HEK293 (cell line): ENCODE results near the gene TST.

ENCODE experiments used
- CTCF ChIA-PET: fragments of 350-600 bp; formaldehyde crosslinking; extraction: SDS; loops from one replicate; lab custom pipeline; 2021; ENCODE audit warnings: antibody characterized with exemption; lab: Yijun Ruan, JAX
- POLR2A ChIA-PET: fragments of 300-600 bp; formaldehyde crosslinking; extraction: SDS; loops from one replicate; lab custom pipeline; 2020; ENCODE audit warnings: antibody characterized with exemption, inconsistent platforms; lab: Yijun Ruan, JAX
- H3K27ac ChIP-seq: fragments of 200-500 bp; sonication (Bioruptor generic); 2 replicates; pipeline ENCODE4 v1.5.1; 2014; ENCODE audit warnings: low read depth, low read length, control low read depth, inconsistent platforms; ENCODE audit errors: extremely low read depth
- H3K36me3 ChIP-seq, 2 experiments: fragments of 200-500 bp in 1 of 2; sonication (Bioruptor generic) in 1 of 2; 1 replicate in 1 of 2; 2 replicates in 1 of 2; pipeline ENCODE4 v1.5.1; 2014 to 2017; ENCODE audit warnings: inconsistent platforms in 2 of 2, low read length in 2 of 2; ENCODE audit not compliant: control insufficient read depth in 2 of 2, insufficient read depth in 1 of 2
- H3K4me1 ChIP-seq: fragments of 200-500 bp; sonication (Bioruptor generic); 2 replicates; pipeline ENCODE4 v1.5.1; 2014; ENCODE audit warnings: mild to moderate bottlenecking, low read length, inconsistent platforms; ENCODE audit not compliant: control insufficient read depth, insufficient read depth
- H3K4me3 ChIP-seq: 2 replicates; pipeline ENCODE4 v1.5.1; 2011; ENCODE audit warnings: low read depth, mild to moderate bottlenecking, control low read depth, low read length, moderate library complexity
- H3K9me3 ChIP-seq: fragments of 200-500 bp; sonication (Bioruptor generic); 2 replicates; pipeline ENCODE4 v1.5.1; 2014; ENCODE audit warnings: low read depth, low read length, inconsistent platforms; ENCODE audit not compliant: control insufficient read depth, insufficient read depth
- REPIN1 ChIP-seq: fragments of 450-650 bp; formaldehyde crosslinking; IDR thresholded peaks from 2 replicates; pipeline ENCODE4 v1.5.1; 2017; ENCODE audit warnings: missing biosample characterization, missing genetic modification characterization, low read depth
- YY2 ChIP-seq: fragments of 450-650 bp; formaldehyde crosslinking; IDR thresholded peaks from 2 replicates; pipeline ENCODE4 v1.5.1; 2016; ENCODE audit warnings: missing biosample characterization, missing genetic modification characterization
- ZBTB17 ChIP-seq: fragments of 450-650 bp; formaldehyde crosslinking; IDR thresholded peaks from 2 replicates; pipeline ENCODE4 v1.5.1; 2016; ENCODE audit warnings: missing biosample characterization, missing genetic modification characterization
- ZBTB21 ChIP-seq: fragments of 450-650 bp; formaldehyde crosslinking; IDR thresholded peaks from 2 replicates; pipeline ENCODE4 v1.5.1; 2017; ENCODE audit warnings: missing biosample characterization, missing genetic modification characterization
- ZNF114 ChIP-seq: fragments of 450-650 bp; formaldehyde crosslinking; IDR thresholded peaks from 2 replicates; pipeline ENCODE4 v1.5.0; 2017; ENCODE audit warnings: missing biosample characterization, missing genetic modification characterization
- ZNF133 ChIP-seq: fragments of 450-650 bp; formaldehyde crosslinking; IDR thresholded peaks from 2 replicates; pipeline ENCODE4 v1.5.1; 2016; ENCODE audit warnings: missing biosample characterization, missing genetic modification characterization
- ZNF140 ChIP-seq: fragments of 450-650 bp; formaldehyde crosslinking; IDR thresholded peaks from 2 replicates; pipeline ENCODE4 v1.5.1; 2016; ENCODE audit warnings: missing biosample characterization, missing genetic modification characterization
- ZNF223 ChIP-seq: fragments of 450-650 bp; formaldehyde crosslinking; IDR thresholded peaks from 2 replicates; pipeline ENCODE4 v1.5.1; 2016; ENCODE audit warnings: missing biosample characterization, missing genetic modification characterization
- ZNF624 ChIP-seq: fragments of 450-650 bp; formaldehyde crosslinking; IDR thresholded peaks from 2 replicates; pipeline ENCODE4 v1.5.1; 2017; ENCODE audit warnings: missing biosample characterization, missing genetic modification characterization
- ZNF792 ChIP-seq: fragments of 450-650 bp; formaldehyde crosslinking; IDR thresholded peaks from 2 replicates; pipeline ENCODE4 v1.5.1; 2016; ENCODE audit warnings: missing biosample characterization, missing genetic modification characterization
- ZNF837 ChIP-seq: fragments of 450-650 bp; formaldehyde crosslinking; IDR thresholded peaks from 2 replicates; pipeline ENCODE4 v1.5.1; 2016; ENCODE audit warnings: missing biosample characterization, missing genetic modification characterization
- TF ChIP-seq, protein P1 (sequence below): fragments of 450-650 bp; formaldehyde crosslinking; IDR thresholded peaks from 2 replicates; pipeline ENCODE4 v1.5.1; 2016; ENCODE audit warnings: missing biosample characterization, missing genetic modification characterization, borderline replicate concordance
- TF ChIP-seq, protein P2 (sequence below): fragments of 450-650 bp; formaldehyde crosslinking; conservative IDR thresholded peaks from 2 replicates; pipeline ENCODE4 v1.5.1; 2016; ENCODE audit warnings: low read depth, missing biosample characterization, missing genetic modification characterization
- TF ChIP-seq, protein P3 (sequence below): fragments of 450-650 bp; formaldehyde crosslinking; IDR thresholded peaks from 2 replicates; pipeline ENCODE4 v1.5.1; 2016; ENCODE audit warnings: missing biosample characterization, missing genetic modification characterization

Gene TST

DNA sequence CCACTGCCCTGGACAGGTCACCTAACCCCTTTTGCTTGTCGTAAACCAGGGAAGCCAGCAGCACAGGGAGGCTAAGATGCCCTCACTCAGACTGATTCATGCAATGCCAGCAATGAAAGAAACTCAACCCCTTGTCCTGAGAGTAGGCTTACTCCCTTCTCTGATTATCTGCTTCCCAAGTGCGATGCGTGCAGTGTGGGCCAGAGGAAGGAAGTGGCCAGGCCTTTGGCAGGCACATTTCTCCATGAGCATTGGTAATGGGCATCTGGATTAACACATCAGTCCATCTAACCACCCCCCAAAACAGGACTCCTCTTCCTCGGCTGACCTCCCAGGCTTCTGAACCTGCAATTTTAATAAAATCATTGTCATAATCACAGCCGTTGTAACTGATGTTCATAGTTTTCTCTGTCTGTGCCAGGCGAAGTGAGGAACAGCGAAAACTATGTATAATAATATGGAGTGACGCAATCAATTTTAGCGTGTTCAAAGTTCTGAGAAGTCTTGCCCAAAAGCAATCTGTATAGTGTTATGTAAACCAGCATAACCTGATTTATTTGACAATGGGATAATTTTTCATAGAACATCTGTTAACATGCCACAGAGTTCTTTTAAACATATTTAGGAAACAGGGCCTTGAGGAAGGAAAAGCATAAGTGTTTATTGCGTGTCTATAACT, 33.9 kb downstream of the TST start:
- ChIA-PET POLR2A (no interaction called here), CTCF (interaction anchor here (0.6 to 2.1 kb wide), 4 partner anchors 8 to 370 kb away, joined by 3 to 6 read pairs (median 4); partner anchors contain the start of genes MPST and TST)
- Histone ChIP-seq H3K27ac (no peak overlapping the region), H3K4me3 (no peak overlapping the region), H3K9me3 (no peaks in the 10 kb centered on the region), H3K4me1 (no peaks in the 10 kb centered on the region)
- no peak for TF ChIP-seq ZNF624
- TF ChIP-seq, protein P1, sequence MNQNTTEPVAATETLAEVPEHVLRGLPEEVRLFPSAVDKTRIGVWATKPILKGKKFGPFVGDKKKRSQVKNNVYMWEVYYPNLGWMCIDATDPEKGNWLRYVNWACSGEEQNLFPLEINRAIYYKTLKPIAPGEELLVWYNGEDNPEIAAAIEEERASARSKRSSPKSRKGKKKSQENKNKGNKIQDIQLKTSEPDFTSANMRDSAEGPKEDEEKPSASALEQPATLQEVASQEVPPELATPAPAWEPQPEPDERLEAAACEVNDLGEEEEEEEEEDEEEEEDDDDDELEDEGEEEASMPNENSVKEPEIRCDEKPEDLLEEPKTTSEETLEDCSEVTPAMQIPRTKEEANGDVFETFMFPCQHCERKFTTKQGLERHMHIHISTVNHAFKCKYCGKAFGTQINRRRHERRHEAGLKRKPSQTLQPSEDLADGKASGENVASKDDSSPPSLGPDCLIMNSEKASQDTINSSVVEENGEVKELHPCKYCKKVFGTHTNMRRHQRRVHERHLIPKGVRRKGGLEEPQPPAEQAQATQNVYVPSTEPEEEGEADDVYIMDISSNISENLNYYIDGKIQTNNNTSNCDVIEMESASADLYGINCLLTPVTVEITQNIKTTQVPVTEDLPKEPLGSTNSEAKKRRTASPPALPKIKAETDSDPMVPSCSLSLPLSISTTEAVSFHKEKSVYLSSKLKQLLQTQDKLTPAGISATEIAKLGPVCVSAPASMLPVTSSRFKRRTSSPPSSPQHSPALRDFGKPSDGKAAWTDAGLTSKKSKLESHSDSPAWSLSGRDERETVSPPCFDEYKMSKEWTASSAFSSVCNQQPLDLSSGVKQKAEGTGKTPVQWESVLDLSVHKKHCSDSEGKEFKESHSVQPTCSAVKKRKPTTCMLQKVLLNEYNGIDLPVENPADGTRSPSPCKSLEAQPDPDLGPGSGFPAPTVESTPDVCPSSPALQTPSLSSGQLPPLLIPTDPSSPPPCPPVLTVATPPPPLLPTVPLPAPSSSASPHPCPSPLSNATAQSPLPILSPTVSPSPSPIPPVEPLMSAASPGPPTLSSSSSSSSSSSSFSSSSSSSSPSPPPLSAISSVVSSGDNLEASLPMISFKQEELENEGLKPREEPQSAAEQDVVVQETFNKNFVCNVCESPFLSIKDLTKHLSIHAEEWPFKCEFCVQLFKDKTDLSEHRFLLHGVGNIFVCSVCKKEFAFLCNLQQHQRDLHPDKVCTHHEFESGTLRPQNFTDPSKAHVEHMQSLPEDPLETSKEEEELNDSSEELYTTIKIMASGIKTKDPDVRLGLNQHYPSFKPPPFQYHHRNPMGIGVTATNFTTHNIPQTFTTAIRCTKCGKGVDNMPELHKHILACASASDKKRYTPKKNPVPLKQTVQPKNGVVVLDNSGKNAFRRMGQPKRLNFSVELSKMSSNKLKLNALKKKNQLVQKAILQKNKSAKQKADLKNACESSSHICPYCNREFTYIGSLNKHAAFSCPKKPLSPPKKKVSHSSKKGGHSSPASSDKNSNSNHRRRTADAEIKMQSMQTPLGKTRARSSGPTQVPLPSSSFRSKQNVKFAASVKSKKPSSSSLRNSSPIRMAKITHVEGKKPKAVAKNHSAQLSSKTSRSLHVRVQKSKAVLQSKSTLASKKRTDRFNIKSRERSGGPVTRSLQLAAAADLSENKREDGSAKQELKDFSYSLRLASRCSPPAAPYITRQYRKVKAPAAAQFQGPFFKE (tag by site-specific recombination): no peak
- TF ChIP-seq ZNF133 (tag by site-specific recombination): no peak
- TF ChIP-seq, protein P2, sequence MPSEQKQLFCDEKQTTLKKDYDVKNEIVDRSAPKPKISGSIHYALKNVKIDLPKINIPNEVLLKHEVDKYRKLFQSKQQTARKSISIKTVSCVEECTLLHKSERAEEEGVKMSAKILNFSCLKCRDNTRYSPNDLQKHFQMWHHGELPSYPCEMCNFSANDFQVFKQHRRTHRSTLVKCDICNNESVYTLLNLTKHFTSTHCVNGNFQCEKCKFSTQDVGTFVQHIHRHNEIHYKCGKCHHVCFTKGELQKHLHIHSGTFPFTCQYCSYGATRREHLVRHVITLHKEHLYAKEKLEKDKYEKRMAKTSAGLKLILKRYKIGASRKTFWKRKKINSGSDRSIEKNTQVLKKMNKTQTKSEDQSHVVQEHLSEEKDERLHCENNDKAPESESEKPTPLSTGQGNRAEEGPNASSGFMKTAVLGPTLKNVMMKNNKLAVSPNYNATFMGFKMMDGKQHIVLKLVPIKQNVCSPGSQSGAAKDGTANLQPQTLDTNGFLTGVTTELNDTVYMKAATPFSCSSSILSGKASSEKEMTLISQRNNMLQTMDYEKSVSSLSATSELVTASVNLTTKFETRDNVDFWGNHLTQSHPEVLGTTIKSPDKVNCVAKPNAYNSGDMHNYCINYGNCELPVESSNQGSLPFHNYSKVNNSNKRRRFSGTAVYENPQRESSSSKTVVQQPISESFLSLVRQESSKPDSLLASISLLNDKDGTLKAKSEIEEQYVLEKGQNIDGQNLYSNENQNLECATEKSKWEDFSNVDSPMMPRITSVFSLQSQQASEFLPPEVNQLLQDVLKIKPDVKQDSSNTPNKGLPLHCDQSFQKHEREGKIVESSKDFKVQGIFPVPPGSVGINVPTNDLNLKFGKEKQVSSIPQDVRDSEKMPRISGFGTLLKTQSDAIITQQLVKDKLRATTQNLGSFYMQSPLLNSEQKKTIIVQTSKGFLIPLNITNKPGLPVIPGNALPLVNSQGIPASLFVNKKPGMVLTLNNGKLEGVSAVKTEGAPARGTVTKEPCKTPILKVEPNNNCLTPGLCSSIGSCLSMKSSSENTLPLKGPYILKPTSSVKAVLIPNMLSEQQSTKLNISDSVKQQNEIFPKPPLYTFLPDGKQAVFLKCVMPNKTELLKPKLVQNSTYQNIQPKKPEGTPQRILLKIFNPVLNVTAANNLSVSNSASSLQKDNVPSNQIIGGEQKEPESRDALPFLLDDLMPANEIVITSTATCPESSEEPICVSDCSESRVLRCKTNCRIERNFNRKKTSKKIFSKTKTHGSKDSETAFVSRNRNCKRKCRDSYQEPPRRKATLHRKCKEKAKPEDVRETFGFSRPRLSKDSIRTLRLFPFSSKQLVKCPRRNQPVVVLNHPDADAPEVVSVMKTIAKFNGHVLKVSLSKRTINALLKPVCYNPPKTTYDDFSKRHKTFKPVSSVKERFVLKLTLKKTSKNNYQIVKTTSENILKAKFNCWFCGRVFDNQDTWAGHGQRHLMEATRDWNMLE (tag by site-specific recombination): no peak
- no peak for TF ChIP-seq ZNF114 (tag by site-specific recombination)
- no peak for TF ChIP-seq ZBTB17 (tag by site-specific recombination)
- TF ChIP-seq ZNF792 (tag by site-specific recombination): no peak
- no peak for TF ChIP-seq ZBTB21 (tag by site-specific recombination)
- no peak for TF ChIP-seq ZNF837
- no peak for TF ChIP-seq ZNF140 (tag by site-specific recombination)
- no peak for TF ChIP-seq REPIN1 (tag by site-specific recombination)
- TF ChIP-seq, protein P3, sequence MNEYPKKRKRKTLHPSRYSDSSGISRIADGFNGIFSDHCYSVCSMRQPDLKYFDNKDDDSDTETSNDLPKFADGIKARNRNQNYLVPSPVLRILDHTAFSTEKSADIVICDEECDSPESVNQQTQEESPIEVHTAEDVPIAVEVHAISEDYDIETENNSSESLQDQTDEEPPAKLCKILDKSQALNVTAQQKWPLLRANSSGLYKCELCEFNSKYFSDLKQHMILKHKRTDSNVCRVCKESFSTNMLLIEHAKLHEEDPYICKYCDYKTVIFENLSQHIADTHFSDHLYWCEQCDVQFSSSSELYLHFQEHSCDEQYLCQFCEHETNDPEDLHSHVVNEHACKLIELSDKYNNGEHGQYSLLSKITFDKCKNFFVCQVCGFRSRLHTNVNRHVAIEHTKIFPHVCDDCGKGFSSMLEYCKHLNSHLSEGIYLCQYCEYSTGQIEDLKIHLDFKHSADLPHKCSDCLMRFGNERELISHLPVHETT (tag by site-specific recombination): no peak
- no peak for TF ChIP-seq YY2
- no peak for TF ChIP-seq ZNF223 (tag by site-specific recombination)
- TF ChIP-seq, all 188 proteins: peak for 0
- no peaks in the 10 kb centered on the region for H3K36me3 ChIP-seq
